ENCODE data around the gene TBX1. TPM values are rescaled to one million over a fixed set of nuclear protein-coding genes. Genes with fewer than 3 reads are reported as not detected.

TBX1 gene
- total and polyA plus RNA-seq, 2 of the 13 experiments (the other 11 are each of a cell fraction or from before 2014, with no cell fraction given), result not detected

GRCh38 chr22:19730655-19731360 lies 29.8 kb upstream of the TBX1 start (continued):
- TF ChIP-seq ZNF550 (CRISPR knock-in tag; IDR thresholded peaks at IDR 0.05; ENCODE audit: borderline replicate concordance), result 0 out of 2 replicates have a peak, but pooled peaks have one; percentile 37
- peak; percentile 61; the same call in 1 of the 2 replicates for TF ChIP-seq ZNF614 (CRISPR knock-in tag; IDR thresholded peaks at IDR 0.05; ENCODE audit: borderline replicate concordance)
- TF ChIP-seq ZNF234 (CRISPR knock-in tag; conservative IDR thresholded peaks at IDR 0.05), result no peak
- TF ChIP-seq POLR2AphosphoS2 (IDR thresholded peaks at IDR 0.05; ENCODE audit: low read depth, low read length), result no peak
- TF ChIP-seq ZBTB4 (CRISPR knock-in tag; IDR thresholded peaks at IDR 0.05; ENCODE audit: borderline replicate concordance), result 0 out of 2 replicates have a peak, but pooled peaks have one; percentile 36
- TF ChIP-seq BRF2 (CRISPR knock-in tag; IDR thresholded peaks at IDR 0.05), result 0 out of 2 replicates have a peak, but pooled peaks have one; percentile 32
- peak; percentile 79; the same call in 1 of the 2 replicates for TF ChIP-seq IRF9 (CRISPR knock-in tag; IDR thresholded peaks at IDR 0.05; ENCODE audit: borderline replicate concordance)
- TF ChIP-seq ZNF737 (CRISPR knock-in tag; IDR thresholded peaks at IDR 0.05; ENCODE audit: borderline replicate concordance), result no peak
- TF ChIP-seq MLLT10 (CRISPR knock-in tag; IDR thresholded peaks at IDR 0.05), result no peak
- TF ChIP-seq ZMYM4 (CRISPR knock-in tag; IDR thresholded peaks at IDR 0.05), result peak; percentile 71; the same call in 1 of the 2 replicates
- TF ChIP-seq SATB2 (CRISPR knock-in tag; IDR thresholded peaks at IDR 0.05), result no peak
- peak; percentile 52 for TF ChIP-seq ZNF772 (CRISPR knock-in tag; IDR thresholded peaks at IDR 0.05)
- TF ChIP-seq ZNF564 (CRISPR knock-in tag; IDR thresholded peaks at IDR 0.05), result 0 out of 2 replicates have a peak, but pooled peaks have one; percentile 27
- TF ChIP-seq NFE2L1 (CRISPR knock-in tag; IDR thresholded peaks at IDR 0.05; ENCODE audit: borderline replicate concordance), result no peak
- TF ChIP-seq SRF (IDR thresholded peaks at IDR 0.05; ENCODE audit: low read depth, low read length), result no peak
- peak; percentile 78; the same call in 1 of the 2 replicates for TF ChIP-seq DMAP1 (CRISPR knock-in tag; IDR thresholded peaks at IDR 0.05)
- TF ChIP-seq GFI1 (CRISPR knock-in tag; IDR thresholded peaks at IDR 0.05; ENCODE audit: borderline replicate concordance), result peak; percentile 66; the same call in 1 of the 2 replicates
- TF ChIP-seq ZNF574 (CRISPR knock-in tag; IDR thresholded peaks at IDR 0.05), result peak; percentile 70
- TF ChIP-seq GATA4 (IDR thresholded peaks at IDR 0.05; ENCODE audit: borderline replicate concordance, low read depth), result no peak
- TF ChIP-seq ZEB1 (IDR thresholded peaks at IDR 0.05; ENCODE audit: insufficient replicate concordance, low read depth), result peak; percentile 93
- TF ChIP-seq SKI (IDR thresholded peaks at IDR 0.05; ENCODE audit: partially characterized antibody), result peak; percentile 45
